Vagina (tissue), 2 donors: ENCODE results near the gene RALGPS2.

Source experiments
- POLR2A ChIP-seq, 2 donors: fragments of 450-650 bp; IDR thresholded peaks; one replicate each; pipeline ENCODE4 v1.6.1; 2017; ENCODE audit warnings: antibody characterized with exemption in 2 of 2, mild to moderate bottlenecking in 2 of 2, moderate library complexity in 2 of 2
- TF ChIP-seq, protein P1 (sequence below), 3 experiments: fragments of 450-650 bp in 2 of 3; fragments of 200-600 bp in 1 of 3; sonication (generic) in 1 of 3; IDR thresholded peaks; one replicate each; pipeline ENCODE4 v1.5.1; 2017 to 2019; ENCODE audit warnings: antibody characterized with exemption in 3 of 3, mild to moderate bottlenecking in 2 of 3, moderate library complexity in 2 of 3

DNA sequence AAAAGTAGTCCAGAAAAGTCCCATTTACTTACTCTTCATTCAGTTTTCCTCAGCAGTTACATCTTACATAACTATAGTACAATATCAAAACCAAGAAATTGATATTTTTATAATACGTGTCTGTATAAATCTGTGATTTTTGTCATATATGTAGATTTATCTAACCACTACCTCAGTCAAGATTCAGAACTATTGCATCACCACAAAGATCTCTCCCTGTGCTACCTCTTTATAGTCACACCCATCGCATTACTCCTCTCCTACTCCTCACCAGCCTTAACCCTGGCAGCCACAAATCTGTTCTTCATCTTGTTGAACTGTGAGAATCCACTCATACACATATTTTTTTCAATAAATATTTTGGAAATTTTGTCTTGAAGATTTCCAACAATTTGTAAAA is 72.5 kb downstream of the RALGPS2 start:
- TF ChIP-seq POLR2A (IDR thresholded peaks at IDR 0.05): no peak
- TF ChIP-seq, protein P1, sequence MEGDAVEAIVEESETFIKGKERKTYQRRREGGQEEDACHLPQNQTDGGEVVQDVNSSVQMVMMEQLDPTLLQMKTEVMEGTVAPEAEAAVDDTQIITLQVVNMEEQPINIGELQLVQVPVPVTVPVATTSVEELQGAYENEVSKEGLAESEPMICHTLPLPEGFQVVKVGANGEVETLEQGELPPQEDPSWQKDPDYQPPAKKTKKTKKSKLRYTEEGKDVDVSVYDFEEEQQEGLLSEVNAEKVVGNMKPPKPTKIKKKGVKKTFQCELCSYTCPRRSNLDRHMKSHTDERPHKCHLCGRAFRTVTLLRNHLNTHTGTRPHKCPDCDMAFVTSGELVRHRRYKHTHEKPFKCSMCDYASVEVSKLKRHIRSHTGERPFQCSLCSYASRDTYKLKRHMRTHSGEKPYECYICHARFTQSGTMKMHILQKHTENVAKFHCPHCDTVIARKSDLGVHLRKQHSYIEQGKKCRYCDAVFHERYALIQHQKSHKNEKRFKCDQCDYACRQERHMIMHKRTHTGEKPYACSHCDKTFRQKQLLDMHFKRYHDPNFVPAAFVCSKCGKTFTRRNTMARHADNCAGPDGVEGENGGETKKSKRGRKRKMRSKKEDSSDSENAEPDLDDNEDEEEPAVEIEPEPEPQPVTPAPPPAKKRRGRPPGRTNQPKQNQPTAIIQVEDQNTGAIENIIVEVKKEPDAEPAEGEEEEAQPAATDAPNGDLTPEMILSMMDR (IDR thresholded peaks at IDR 0.05): no peak
